HepG2 (cell line): ENCODE measurements around the gene ERICH3.

Source experiments
- FOSL2 ChIP-seq: sonication (generic); formaldehyde crosslinking; IDR thresholded peaks from 2 replicates; pipeline ENCODE4 v1.4.0; 2020; ENCODE audit warnings: missing genetic modification reagents
- GABPA ChIP-seq, 2 experiments: IDR thresholded peaks; 2 replicates each; pipeline ENCODE4 v1.6.1; 2011 to 2016; ENCODE audit warnings: low read depth in 2 of 2, low read length in 1 of 2, missing biosample characterization in 1 of 2, missing genetic modification characterization in 1 of 2
- KDM1A ChIP-seq: IDR thresholded peaks from 2 replicates; pipeline ENCODE4 v1.6.1; 2016; ENCODE audit warnings: missing compliant biosample characterization
- POLR2A ChIP-seq, 2 experiments: IDR thresholded peaks; 2 replicates each; pipeline ENCODE4 v1.6.1; 2011; ENCODE audit warnings: low read depth in 2 of 2, low read length in 2 of 2, mild to moderate bottlenecking in 1 of 2, moderate library complexity in 1 of 2; ENCODE audit not compliant: insufficient read depth in 1 of 2
- POLR2AphosphoS5 ChIP-seq: IDR thresholded peaks from 2 replicates; pipeline ENCODE4 v1.6.1; 2012; ENCODE audit warnings: low read depth, low read length
- SUZ12 ChIP-seq: fragments of 150-350 bp; IDR thresholded peaks from 2 replicates; pipeline ENCODE4 v1.6.1; 2014; ENCODE audit warnings: low read depth, low read length
- YEATS2 ChIP-seq: sonication (generic); formaldehyde crosslinking; IDR thresholded peaks from 2 replicates; pipeline ENCODE4 v1.4.0; 2020; ENCODE audit warnings: missing genetic modification reagents, borderline replicate concordance
- ZNF670 ChIP-seq: sonication (generic); formaldehyde crosslinking; IDR thresholded peaks from 2 replicates; pipeline ENCODE4 v1.8.0; 2022; ENCODE audit warnings: mild to moderate bottlenecking, missing genetic modification reagents, borderline replicate concordance
- ZNF747 ChIP-seq: sonication (generic); formaldehyde crosslinking; IDR thresholded peaks from 2 replicates; pipeline ENCODE4 v1.8.1; 2023; ENCODE audit warnings: missing genetic modification reagents, mild to moderate bottlenecking, borderline replicate concordance
- TF ChIP-seq, protein P1 (sequence below): sonication (generic); formaldehyde crosslinking; IDR thresholded peaks from 2 replicates; pipeline ENCODE4 v1.9.0; 2022; ENCODE audit warnings: missing genetic modification reagents, mild to moderate bottlenecking, borderline replicate concordance
- TF ChIP-seq, protein P2 (sequence below): sonication (generic); formaldehyde crosslinking; IDR thresholded peaks from 2 replicates; pipeline ENCODE4 v1.5.0; 2020; ENCODE audit warnings: mild to moderate bottlenecking, missing genetic modification reagents, moderate library complexity
- TF ChIP-seq, protein P3 (sequence below): sonication (generic); formaldehyde crosslinking; IDR thresholded peaks from 2 replicates; pipeline ENCODE4 v1.8.0; 2023; ENCODE audit warnings: mild to moderate bottlenecking, missing genetic modification reagents

DNA sequence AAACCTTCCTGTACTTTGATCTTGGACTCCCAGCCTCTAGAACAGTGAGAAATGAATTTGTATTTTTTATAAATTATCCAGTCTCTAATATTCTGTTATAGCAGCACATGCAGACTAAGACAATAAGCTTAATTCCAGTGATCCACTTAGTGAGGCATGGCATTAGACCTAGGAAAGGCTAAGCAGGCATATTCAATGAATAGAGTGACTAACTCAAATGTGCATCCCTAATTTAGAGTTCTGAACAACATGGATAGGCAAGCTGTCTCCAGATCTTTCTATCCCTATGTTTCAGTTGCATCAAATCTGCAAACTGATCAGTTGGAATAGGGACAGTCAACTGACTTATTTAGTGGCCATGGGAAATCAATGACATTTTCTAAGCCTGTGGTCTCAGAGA, 4.3 kb upstream of the ERICH3 start:
- TF ChIP-seq, protein P1, sequence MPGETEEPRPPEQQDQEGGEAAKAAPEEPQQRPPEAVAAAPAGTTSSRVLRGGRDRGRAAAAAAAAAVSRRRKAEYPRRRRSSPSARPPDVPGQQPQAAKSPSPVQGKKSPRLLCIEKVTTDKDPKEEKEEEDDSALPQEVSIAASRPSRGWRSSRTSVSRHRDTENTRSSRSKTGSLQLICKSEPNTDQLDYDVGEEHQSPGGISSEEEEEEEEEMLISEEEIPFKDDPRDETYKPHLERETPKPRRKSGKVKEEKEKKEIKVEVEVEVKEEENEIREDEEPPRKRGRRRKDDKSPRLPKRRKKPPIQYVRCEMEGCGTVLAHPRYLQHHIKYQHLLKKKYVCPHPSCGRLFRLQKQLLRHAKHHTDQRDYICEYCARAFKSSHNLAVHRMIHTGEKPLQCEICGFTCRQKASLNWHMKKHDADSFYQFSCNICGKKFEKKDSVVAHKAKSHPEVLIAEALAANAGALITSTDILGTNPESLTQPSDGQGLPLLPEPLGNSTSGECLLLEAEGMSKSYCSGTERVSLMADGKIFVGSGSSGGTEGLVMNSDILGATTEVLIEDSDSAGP (CRISPR knock-in tag), result no peak
- TF ChIP-seq GABPA (IDR thresholded peaks at IDR 0.05; ENCODE audit: low read depth, low read length) (no peak), GABPA (CRISPR knock-in tag; IDR thresholded peaks at IDR 0.05; ENCODE audit: low read depth) (no peak), ZNF747 (CRISPR knock-in tag) (no peak), POLR2A (IDR thresholded peaks at IDR 0.05; ENCODE audit: insufficient read depth in 1 of 2, low read depth in 2 of 2, low read length in 2 of 2) (no peak), KDM1A (CRISPR knock-in tag) (no peak), FOSL2 (no peak), ZNF670 (CRISPR knock-in tag) (no peak), SUZ12 (no peak), POLR2AphosphoS5 (no peak), YEATS2 (CRISPR knock-in tag) (no peak)
- TF ChIP-seq, protein P2, sequence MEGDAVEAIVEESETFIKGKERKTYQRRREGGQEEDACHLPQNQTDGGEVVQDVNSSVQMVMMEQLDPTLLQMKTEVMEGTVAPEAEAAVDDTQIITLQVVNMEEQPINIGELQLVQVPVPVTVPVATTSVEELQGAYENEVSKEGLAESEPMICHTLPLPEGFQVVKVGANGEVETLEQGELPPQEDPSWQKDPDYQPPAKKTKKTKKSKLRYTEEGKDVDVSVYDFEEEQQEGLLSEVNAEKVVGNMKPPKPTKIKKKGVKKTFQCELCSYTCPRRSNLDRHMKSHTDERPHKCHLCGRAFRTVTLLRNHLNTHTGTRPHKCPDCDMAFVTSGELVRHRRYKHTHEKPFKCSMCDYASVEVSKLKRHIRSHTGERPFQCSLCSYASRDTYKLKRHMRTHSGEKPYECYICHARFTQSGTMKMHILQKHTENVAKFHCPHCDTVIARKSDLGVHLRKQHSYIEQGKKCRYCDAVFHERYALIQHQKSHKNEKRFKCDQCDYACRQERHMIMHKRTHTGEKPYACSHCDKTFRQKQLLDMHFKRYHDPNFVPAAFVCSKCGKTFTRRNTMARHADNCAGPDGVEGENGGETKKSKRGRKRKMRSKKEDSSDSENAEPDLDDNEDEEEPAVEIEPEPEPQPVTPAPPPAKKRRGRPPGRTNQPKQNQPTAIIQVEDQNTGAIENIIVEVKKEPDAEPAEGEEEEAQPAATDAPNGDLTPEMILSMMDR (CRISPR knock-in tag), result no peak
- TF ChIP-seq, protein P3, sequence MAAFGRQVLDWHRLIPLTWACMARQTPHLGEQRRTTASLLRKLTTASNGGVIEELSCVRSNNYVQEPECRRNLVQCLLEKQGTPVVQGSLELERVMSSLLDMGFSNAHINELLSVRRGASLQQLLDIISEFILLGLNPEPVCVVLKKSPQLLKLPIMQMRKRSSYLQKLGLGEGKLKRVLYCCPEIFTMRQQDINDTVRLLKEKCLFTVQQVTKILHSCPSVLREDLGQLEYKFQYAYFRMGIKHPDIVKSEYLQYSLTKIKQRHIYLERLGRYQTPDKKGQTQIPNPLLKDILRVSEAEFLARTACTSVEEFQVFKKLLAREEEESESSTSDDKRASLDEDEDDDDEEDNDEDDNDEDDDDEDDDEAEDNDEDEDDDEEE (CRISPR knock-in tag), result no peak
